GM21447 (cell line): ENCODE data around the gene C16orf96.

ENCODE experiments used
- ATAC-seq: cut with Tn5 transposase; IDR thresholded peaks from one replicate; pipeline ENCODE4 v1.9.1; 2021; ENCODE audit not compliant: unreplicated experiment

C16orf96 gene

DNA sequence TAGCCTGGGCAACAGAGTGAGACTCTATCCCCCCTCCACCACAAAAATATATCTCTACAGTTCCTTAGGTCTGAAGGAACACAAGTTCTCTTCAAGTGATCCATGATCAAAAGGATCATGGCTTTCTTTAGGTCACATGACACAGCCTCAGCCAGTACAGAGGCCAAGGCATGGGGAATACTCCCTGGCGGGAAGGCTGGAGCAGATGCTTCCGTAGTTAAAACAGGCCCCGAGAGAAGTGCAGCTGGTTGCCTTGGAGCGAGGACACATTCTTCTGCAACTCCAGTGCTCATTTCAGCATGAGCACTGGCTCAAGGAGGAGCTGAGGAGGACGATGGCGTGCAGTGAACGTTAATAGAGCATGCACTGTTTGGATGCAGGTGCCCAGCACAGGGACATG lies 31.1 kb upstream of the C16orf96 start:
- no peak for ATAC-seq

DNA sequence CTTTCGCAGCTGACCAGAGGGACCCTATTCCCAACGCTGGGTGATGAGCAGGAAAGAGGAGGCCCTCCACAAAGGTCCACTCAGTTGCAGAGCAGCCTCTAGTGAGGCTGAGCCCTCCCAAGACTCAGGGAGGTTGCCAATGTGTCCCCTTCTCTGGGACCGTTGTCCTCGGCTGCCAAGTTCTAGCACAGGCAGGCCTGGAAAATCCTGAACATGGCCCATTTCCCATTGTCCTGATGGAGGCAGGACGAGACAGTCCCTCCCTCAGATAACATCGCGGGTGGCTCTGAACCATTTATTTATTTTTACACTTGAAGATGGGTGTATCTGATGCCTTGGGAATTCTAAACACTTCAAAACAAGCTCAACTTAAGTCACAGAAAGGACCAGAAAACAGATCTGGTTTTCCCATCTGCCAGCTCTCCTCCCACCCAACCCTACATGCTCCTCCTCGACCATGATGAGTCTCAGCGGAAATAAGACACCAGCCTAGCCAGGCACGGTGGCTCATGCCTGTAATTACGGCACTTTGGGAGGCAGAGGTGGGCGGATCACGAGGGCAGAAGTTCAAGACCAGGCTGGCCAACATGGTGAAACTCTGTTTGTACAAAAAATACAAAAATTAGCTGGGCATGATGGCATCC lies 30.4 kb upstream of the C16orf96 start:
- ATAC-seq = no peak

DNA sequence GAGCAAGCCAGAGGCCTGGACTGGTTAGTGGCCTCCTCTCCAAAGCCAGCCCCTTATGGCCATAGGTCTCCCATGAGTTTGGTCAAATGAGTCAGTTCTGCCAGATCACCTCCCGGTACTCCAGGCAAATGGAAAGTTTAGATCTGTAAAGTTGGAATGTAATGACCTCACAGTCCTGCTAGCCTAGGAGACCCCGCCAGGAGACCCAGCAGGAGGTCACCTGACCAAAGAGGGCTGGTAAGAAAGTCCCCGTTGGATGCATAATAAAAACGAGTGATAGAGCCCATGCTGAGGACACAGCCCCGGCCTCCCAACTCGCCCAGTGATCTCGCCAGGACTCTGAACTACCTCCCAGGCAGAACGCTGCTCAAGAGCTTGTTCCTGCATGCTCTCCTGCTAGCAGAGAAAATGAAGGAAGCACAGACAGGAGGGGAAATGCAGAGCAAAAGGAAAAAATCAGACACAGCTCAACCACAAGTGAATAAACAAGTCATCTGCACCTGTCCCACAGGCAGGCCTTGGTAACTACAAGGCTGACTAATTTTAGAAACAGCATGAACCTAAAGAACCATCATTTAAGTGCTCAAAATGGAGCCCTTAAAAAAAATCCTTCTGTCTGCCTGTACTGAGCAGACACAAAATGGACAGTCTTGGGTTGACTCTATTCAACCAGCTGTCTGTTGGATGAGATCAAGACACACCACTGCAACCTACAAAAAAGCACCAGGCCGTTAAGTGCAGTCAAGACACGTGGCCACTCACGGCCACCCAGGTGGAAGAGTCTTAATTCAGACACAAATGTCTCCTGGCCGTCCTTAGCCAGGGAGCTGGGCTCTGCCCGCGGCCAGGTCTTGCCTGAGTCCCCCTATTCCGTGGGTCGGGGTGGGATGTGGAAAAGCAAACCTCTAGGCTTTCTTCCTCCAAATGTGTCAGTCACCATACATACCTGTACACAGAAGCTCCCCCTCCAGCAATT lies 26.8 kb upstream of the C16orf96 start:
- no peak for ATAC-seq

DNA sequence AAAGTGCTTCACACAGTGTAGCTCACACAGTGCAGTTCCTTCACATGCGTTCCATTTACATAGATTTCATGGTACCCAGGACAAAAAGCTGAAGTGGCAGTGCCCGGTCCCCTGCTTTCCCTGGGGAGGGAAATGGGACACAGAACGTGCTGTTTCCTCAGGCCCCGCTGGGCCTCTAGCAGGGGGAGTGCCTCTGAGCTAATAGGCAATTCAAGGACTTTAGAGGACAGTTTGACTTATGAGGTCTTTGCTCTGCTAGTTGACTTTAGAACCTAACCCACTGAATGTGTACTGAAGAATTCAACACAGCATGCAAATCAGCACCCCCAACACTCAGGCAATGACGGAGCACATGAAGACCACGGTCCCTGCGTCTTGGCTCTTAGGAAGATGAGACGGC lies 24.3 kb upstream of the C16orf96 start:
- ATAC-seq = no peak

DNA sequence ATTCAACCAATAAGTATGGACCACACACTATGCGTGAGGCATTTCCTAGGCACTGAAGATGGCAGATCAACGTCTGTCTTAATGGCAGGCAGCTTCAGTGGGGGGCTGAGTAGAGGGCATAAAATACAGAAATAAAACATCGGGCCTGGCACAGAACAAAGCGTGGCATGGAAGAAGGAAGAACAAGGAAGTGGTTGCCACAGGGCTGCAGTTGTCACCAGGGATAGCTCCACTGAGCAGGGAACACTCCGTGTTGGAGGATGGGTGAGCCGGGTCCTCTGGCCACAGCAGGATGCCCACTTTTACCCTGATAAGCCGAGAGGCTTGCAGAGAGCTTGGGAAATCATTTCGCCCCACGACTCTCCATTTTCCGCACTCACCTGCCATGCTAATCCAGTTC lies 23.9 kb upstream of the C16orf96 start:
- no peak for ATAC-seq

DNA sequence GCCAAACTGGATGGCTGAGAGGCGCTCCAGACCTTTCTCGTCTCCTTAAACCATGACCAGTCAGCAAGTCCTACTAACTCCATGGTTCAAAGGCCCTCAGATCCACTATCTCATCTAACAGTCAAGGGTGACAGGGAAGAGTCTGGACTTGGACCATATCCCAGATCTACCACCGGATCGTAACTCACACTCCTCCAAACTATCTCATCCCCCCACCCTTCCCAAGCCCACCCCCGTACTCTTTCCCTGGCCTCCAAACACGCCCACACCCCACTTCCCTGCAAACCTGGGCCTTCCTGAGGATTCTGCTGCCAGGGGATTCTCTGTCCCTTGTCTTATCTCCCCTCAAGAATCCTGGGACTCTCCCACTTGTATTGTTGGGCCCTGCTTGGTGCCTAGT lies 22.6 kb upstream of the C16orf96 start:
- ATAC-seq = no peak

DNA sequence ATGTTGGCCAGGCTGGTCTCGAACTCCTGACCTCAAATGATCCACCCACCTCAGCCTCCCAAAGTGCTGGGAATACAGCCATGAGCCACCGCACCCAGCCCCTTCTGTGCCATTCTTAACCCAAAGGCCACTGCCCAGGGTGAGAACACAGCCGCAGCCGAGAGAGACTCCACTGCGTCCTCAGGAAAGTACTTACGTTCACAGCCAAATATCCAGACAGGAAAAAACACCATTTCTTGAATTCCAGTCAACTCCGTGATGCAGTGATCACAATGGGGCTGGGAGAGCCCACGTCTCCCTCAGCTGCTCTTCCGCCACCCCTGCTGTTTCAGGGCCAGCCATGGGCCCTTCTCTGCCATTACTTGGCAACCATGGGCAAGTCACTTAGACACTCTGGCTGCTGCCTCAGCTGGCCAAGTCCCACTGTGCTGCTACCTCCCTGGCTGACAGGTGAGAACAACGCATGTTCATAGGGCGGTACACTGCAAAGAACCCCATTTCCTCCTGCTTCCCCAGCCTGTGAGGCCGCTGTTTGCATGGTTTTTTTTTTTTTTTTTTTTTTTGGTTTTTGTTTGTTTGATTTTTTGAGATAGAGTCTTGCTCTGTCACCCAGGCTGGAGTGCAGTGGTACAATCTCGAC lies 21.9 kb upstream of the C16orf96 start:
- ATAC-seq = no peak

DNA sequence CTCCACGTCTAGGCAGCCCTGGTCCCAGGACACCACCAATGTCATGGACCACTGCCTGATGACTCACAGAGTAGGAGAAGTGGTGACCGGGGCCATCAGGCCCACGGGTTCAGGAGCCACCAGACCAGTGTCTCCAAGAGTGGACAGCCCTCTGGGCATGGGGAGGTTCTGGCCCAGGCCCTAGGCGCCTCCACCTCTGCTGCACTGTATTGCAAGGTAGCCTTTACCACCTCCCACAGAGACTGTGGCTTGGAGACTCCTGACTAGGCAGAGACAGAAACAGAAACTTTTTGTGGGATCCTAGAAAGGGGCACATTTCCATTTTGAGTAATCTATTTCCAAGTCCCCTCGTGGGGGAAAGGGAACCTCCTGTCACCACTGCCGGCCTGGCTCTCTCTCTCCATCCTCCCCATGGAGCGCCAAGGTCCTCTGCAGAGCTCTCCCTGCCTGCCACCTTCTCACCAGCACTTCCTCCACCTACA lies 20.5 kb upstream of the C16orf96 start:
- ATAC-seq = no peak

DNA sequence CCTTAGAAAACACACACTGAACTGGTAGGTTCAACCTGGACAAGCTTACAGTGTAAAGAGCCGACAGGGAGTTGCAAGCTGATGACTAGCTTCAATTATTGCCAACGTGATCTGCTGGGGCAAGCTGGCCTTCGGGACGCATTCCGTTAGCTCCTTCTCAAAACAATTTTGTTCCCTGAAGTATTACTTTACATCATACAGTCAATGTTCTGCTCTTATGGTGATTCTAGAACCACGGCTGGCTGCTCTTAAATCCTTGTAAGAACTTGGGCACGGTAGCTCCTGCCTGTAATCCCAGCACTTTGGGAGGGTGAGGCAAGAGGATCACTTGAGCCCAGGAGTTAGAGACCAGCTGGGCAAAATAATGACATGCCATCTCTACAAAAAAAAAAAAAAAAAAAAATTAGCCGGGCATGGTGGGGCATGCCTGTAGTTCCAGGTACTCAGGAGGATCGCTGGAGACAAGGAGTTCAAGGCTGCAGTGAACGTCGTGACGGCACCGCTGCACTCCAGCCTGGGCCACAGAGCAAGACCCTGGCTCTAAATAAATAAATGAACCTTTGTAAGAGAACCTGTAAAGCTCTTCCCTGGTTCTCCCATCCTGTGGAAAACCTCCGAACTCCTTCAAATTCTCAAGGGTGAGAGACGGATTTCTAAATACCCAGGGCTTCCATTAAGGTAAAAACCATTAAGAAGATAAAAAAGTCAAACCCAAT lies 19.6 kb upstream of the C16orf96 start:
- no peak for ATAC-seq

DNA sequence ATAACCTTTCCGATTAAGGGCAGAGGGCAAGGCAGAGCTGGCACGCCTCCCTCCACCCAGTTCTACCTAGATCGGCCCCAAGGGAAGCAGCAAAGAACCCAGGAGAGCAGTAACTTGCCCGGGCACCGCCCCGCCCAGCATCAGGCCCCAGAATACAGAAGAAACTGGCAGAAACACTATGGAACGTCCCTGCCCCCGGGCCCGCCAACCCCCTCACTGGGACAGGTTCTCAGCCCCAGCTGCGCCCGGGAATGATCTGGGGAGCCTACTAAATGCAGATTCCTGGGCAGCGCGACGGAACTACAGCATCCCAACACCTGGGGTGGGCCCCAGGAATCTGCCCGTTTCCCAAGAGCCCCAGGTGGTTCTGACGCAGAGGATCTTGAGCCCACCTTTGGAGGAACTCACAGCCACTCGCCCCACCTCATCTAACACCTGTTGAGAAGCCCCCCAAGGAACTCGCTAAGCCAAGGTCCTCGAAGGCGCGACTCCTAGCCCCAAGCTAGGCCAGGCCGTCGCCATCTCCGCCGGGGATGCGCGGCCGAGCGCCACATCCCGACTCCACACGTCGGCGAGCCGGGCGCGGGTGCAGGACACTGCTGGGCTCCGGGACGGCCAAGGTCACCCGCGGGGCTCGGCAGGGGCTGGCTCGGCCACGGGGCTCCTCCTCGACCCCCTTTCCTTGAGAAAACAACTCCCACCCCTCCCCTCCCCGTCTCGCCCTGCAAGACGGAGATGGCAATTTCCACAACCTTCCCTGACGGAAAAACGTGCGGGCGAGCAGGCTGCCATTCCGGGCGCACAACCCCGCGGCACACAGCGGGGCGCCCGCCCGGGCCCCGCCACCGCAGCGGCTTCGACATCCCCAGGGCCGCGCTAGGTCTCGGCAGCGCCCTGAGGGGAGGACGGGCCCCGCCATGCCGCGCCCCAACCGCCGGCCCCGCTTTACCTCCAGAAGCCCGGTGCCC lies 18.5 kb upstream of the C16orf96 start:
- ATAC-seq = no peak

DNA sequence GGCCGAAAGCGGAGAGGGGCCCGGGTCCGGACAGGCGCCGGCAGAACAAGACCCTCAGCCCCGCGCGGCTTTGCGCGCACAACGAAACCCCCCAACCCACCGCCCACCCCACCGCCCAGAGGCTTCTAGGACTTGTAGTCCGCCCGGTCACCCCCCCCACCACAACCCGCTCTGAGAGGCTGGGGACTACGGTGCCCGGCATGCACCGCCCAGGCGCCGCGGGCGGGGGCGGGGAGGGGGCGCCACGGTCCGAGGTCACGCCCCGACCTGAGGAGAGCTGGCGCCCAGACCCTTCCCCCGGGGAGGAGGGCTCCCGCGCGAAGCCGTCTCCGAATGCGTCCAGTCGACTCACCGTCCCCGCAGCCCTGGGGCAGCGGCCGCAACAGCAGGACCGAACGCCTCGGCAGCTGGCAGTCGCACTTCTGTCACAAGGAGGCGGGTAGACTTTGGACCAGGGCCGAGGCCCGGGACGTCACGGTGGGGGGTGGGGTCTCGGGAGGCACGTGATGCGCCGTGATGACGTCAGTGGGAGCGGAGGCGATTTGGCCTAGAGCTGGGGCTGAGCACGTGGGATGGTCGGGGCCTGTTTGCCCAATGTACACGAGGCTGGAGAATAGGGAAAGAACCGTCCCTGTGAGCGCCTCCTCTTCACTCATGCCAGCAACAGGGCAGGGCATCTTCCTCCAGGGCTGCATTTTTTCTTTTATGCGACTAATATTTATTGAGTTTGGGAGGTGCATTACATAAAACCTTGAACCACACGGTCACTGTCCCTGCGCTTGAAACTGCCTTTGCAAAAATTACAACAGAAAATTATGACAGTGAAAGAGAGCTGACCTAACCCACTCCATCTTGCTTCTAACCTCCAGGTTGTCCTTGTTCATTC lies 17.5 kb upstream of the C16orf96 start, which contains the start of gene CDIP1:
Gene CDIP1, minus strand, starts transcription at position 424 of the 886 bp plus-strand sequence. CDS start 24,643 bp downstream, outside the sequence.
- peak; percentile 77 for ATAC-seq

DNA sequence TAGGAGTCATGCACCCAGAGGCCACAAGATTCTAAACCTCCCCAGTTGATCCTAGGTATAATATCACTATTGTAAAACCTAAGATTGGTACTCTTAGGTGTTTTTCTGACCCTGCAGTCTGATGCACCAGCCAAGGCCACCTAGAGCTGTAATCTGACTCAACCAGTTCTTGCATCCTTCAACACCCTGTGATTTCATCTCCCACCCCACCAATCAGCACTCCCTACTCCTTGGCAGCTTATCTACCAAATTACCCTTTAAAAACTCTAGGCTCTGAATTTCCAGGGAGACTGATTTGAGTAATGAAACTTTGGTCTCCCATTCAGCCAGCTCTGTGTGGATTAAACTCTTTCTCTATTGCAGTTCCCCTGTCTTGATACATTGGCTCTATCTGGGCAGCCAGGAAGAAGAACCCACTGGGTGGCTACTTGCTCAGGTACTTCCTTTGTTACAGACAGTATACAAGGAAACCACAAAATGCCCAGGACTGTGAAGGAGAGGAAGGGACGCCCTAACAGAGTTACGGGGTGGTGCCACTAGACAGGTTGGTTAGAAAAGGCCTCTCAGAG lies 16.3 kb upstream of the C16orf96 start:
- no peak for ATAC-seq

DNA sequence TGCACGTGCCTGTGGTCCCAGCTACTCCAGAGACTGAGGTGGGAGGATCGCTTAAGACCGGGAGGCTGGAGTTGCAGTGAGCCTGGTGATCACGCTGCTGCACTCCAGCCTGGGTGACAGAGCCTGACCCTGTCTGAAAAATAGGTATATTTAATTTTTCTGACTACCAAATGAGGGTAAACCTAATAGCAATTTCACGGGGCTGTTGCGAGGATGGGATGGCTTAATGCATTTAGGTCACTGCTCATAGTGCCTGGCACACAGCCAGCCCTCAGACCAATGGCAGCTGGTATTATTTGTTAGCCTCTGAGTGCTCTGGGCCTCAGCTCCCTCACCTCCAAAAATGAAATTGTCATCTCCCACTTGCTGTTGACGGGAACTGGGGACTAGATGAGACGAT lies 11.7 kb upstream of the C16orf96 start:
- no peak for ATAC-seq

DNA sequence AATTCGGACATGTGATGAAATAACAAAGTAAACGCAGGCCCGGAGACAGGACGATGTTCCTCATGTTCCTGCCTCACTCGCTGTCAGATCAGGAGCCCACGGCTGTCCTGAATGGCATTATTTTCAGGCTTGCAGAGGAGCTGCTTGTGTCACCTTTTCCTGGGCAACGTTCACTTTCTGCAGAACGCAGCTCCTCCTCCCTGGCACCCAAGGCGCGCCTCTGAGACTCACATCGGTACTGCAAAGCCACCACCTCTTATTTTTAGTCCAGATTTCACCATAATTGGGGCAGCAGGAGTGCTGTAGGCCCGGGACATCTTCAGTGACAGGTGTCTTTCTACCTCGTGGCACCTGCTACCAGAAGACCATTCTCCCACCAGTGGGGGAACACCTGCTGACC lies 8.0 kb upstream of the C16orf96 start:
- no peak for ATAC-seq

DNA sequence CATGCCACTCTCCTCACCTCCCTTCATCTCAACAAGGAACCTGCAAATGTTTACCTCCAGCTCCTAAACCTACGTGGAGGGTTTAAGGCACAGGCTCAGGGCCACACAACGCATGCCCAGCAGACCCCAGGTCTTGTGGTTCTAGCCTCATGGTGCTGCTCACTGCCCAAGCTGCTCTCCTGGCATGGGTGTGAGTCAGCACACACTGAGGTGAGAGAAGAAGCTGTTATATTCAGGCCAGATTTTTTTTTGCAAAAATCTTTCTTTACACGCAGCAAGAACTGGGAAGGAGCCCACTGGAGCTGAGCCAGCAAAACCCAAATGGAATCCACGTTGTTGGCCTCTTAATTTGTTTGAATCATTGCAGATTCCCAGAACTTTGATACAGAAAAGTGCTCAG lies 5.5 kb upstream of the C16orf96 start:
- ATAC-seq = no peak

DNA sequence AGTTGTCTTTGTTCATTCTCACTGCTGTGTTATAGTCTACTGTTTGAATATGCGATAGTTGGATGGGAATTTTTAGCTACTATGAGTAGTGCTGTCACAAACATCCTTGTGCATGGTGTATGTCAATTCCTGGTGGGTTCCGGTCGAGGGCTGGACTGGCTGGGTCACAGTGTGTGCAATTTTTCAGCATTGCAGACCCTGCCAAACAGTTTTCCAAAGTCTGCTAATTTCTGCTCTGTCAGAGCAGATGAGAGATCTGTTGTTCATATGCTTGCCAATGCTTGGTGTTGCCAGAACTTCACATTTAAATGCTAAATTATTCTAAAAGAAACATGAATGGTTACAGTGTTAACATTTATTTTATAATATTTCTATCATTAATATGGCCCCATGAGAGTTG lies 3.6 kb upstream of the C16orf96 start:
- no peak for ATAC-seq

DNA sequence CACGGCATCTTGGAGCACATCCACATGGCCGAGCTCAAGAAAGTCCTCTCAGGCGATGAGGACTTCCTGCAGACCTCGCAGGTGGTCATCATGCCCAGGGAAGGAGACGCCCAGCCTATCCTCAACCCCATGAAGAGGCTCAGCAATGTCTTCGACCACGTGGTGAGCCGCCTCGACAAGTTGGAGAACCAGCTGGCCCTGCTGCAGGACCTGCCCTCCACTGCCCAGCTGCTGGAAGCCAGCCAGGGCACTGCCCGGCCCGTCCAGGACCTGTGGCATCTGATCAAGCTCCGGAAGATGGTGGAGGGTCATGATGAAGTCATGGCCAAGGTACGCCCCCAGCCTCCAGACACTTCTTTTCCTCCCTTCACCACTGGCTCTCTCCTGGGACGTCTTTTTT lies 440 bp downstream of the C16orf96 start:
- no peak for ATAC-seq

DNA sequence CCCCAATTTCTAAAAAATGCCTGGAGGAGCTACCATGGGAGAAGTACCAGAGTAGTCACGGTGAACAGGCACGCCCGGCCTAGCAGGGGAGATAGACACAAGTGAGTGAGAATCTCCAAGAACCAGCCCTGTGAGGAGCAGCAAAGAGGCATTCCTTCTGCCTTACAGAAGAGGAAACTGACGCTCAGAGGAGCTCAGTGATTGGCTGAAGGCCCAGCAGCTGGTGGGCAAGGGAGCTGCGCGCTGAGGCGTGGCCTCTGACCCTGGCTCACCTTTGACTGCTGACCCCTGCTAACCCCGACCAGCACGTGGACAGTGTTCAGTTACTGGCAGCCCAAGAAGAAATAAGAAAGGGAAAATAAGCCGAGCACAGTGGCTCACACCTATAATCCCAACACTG lies 1.8 kb downstream of the C16orf96 start:
- ATAC-seq = no peak

DNA sequence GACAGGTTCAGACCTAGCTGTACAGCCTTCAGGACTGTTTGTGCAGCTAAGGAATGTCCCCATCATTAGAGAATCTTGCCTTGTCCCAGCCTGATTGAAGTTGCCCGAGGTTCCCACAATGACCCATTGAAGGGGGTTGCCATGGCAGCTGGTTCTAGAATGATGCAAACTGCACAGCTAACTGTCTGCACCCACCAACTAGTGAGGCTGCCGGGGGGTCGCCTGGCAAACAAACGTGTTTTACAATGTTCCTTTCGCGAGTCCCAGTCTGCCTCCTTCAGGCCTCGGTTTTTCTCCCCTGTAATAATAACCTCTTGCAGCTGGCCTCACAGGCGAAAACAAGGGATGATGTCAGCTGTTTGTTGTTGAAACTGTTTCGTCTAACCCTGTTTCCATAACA lies 5.5 kb downstream of the C16orf96 start:
- ATAC-seq = no peak
